Pancreas (tissue), 10 donors: ENCODE results near the gene ASS1. TPM values are rescaled to one million over a fixed set of nuclear protein-coding genes. Genes with fewer than 3 reads are reported as not detected.

Experiments used
- ATAC-seq, 4 donors: fragments of 200-7000 bp; cut with Tn5 transposase; one replicate each; pipeline versions ENCODE4 v1.8.0 to v1.9.1; 2020; ENCODE audit warnings: mild to moderate bottlenecking in 4 of 4, moderate library complexity in 4 of 4
- DNase-seq, 6 donors: peaks; one replicate each; pipeline ENCODE4 v3.0.0-alpha.2; 2020
- FAIRE-seq: peaks from 2 replicates; lab custom pipeline; 2012; peaks lifted over from hg19 to GRCh38; lab: Jason Lieb, UNC
- H3K27ac ChIP-seq, 4 donors: fragments of 200-600 bp; sonication (generic); 1 replicate in 3 of 4; 2 replicates in 1 of 4; pipeline versions ENCODE4 v1.5.0 to v1.8.0; 2020
- H3K27me3 ChIP-seq, 4 donors: fragments of 200-600 bp; one replicate each; pipeline ENCODE4 v1.8.0; 2021
- H3K36me3 ChIP-seq, 3 donors: fragments of 200-600 bp; sonication (generic) in 1 of 3; one replicate each; pipeline versions ENCODE4 v1.5.0 to v1.8.0; 2020 to 2021
- H3K4me1 ChIP-seq, 3 donors: fragments of 200-600 bp; one replicate each; pipeline ENCODE4 v1.8.0; 2021
- H3K4me3 ChIP-seq, 4 donors: fragments of 200-600 bp; sonication (generic) in 2 of 4; one replicate each; pipeline versions ENCODE4 v1.5.0 to v1.8.0; 2020 to 2021
- H3K9me3 ChIP-seq, 4 donors: fragments of 200-600 bp; one replicate each; pipeline ENCODE4 v1.8.0; 2021
- CTCF ChIP-seq, 4 donors: fragments of 200-600 bp; sonication (generic) in 3 of 4; IDR thresholded peaks; one replicate each; pipeline versions ENCODE4 v1.5.0 to v1.8.0; 2021; ENCODE audit warnings: antibody characterized with exemption in 4 of 4
- WGBS, 2 donors: extraction: QIAGEN DNeasy Blood & Tissue Kit; methylation state at CpG; one replicate each; pipeline ENCODE4 v1.1.7; 2013; 5-methylcytosine and 5-hydroxymethylcytosine counted together
- intact Hi-C, 3 donors: fragments of 100-400 bp; cut with DNase I; formaldehyde crosslinking; loops; one replicate each; pipeline versions ENCODE4 v1.11.1 to v1.14.2; 2022
- polyA plus RNA-seq, 2 donors: library from polyadenylated mRNA; stranded (reverse); fragments of 200-250 nt; gene quantifications; one replicate each; pipeline ENCODE4 v1.2.3, GENCODE V29; 2013
- total RNA-seq, 6 donors: library from RNA; stranded (reverse); fragmentation: NEBNext Ultra II Directional in 4 of 6; extraction: Animal tissue kit (Norgen Biotek cat#: 25700) in 4 of 6; gene quantifications; one replicate each; pipeline versions ENCODE4 v1.2.1 to v1.2.4, GENCODE V29; 2021 to 2023
- donor health status: healthy with polysubstance abuse.
- donor health status: DM: no; HTN: no; CAD: no; lungs with moderate emphysema.
- donor health status: DM: no; HTN: no; CAD: no.
- donor health status: control.
- donor health status: control.
- donor health status: Bipolar disorder and iron deficiency.
- donor health status: DM: yes; HTN: yes; CAD: no.
- donor health status: DM: no; HTN: no; CAD: no.
- donor health status: DM: no; HTN: no; CAD: no.
- donor health status: DM: yes; HTN: yes; CAD: no.

Gene ASS1
- total and polyA plus RNA-seq, 8 donors: 19.3 to 71.4 (median 27.1) TPM

GRCh38 chr9:130495067-130495466 is 50.3 kb downstream of the ASS1 start:
- no peak for TF ChIP-seq CTCF (IDR thresholded peaks at IDR 0.05)
- no peak for ATAC-seq
- no peak for DNase-seq
- Histone ChIP-seq H3K4me3 (no peak overlapping the region), H3K4me1 (peaks cover 0 to under 1% (median 0%) of the 10 kb centered on the region in 3 donors), H3K9me3 (no peaks in the 10 kb centered on the region), H3K27me3 (no peaks in the 10 kb centered on the region), H3K27ac (no peak overlapping the region), H3K36me3 (no peaks in the 10 kb centered on the region)
- 94 to 96% methylated on average over 3 of the region's 3 CpGs for WGBS, 2 donors
- FAIRE-seq: no peak
- intact Hi-C loops: no loop called here

- ATAC-seq: no peak
- Histone ChIP-seq H3K27ac (no peak overlapping the region), H3K36me3 (no peaks in the 10 kb centered on the region), H3K27me3 (no peaks in the 10 kb centered on the region), H3K4me3 (no peak overlapping the region), H3K9me3 (no peaks in the 10 kb centered on the region), H3K4me1 (peaks cover 0 to 3% (median 0%) of the 10 kb centered on the region in 3 donors)
- 89 to 90% methylated on average over 10 of the region's 10 CpGs for WGBS, 2 donors
- no peak for FAIRE-seq
- intact Hi-C loops: no loop called here
- peak in 1 of 6 donors; percentile 2 for DNase-seq
- TF ChIP-seq CTCF (IDR thresholded peaks at IDR 0.05): no peak
Observed at GRCh38 chr9:130497139-130497538, 52.4 kb downstream of the ASS1 start.

- TF ChIP-seq CTCF (IDR thresholded peaks at IDR 0.05): no peak
- H3K4me3 ChIP-seq: no peak overlapping the region
- H3K9me3 ChIP-seq: no peaks in the 10 kb centered on the region
- peaks cover 0 to 3% (median 0%) of the 10 kb centered on the region in 3 donors for H3K4me1 ChIP-seq
- H3K27ac ChIP-seq: no peak overlapping the region
- H3K27me3 ChIP-seq: no peaks in the 10 kb centered on the region
- intact Hi-C loops: no loop called here
- DNase-seq (peak in 1 of 6 donors; percentile 18), FAIRE-seq (no peak), ATAC-seq (no peak)
- no peaks in the 10 kb centered on the region for H3K36me3 ChIP-seq
- WGBS, 2 donors: 90 to 92% methylated on average over 7 of the region's 7 CpGs
Observed at GRCh38 chr9:130498298-130498917, 53.6 kb downstream of the ASS1 start.

- Histone ChIP-seq H3K27me3 (no peaks in the 10 kb centered on the region), H3K4me1 (peaks cover 0 to 3% (median 0%) of the 10 kb centered on the region in 3 donors), H3K4me3 (no peak overlapping the region), H3K36me3 (no peaks in the 10 kb centered on the region), H3K9me3 (no peaks in the 10 kb centered on the region), H3K27ac (peak overlapping the region in 2 of 4 donors; percentile 13 to 52)
- ATAC-seq (peak; percentile 25 to 46 (median 33)), FAIRE-seq (no peak), DNase-seq (peak in 2 of 6 donors; percentile 37 to 39)
- no peak for TF ChIP-seq CTCF (IDR thresholded peaks at IDR 0.05)
- intact Hi-C loops: no loop called here
- 75 to 77% methylated on average over 9 of the region's 9 CpGs for WGBS, 2 donors
Observed at GRCh38 chr9:130498918-130499698, 54.3 kb downstream of the ASS1 start.
